Right forelimb (tissue), 1 donor: Measurements from ENCODE around the gene SERPINB5.

Experiments used
- DNase-seq: peaks from one replicate; pipeline ENCODE4 v3.0.0-alpha.2; 2018

The SERPINB5 gene

DNA sequence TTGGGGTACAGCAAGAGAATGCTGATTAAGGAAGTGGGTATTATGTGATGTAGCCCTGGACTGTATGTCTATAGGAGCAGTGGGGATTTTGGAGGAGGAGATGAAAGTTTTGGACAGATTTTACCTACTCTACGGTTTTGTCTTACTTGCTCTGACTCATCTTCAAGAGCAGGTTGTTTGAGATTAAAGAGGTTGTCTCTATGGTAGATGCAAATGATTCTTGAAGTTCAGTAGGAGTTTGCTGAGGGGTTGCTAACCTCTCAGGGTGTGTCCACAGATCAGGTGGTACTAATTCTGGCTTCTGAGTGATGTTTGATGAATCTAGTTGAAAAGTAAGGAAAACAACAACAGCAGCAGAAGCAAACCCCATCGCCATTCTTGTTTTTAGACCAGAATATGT, 55.7 kb downstream of the SERPINB5 start:
- DNase-seq: no peak

- DNase-seq: no peak
Observed at GRCh38 chr18:63534615-63535014, 57.9 kb downstream of the SERPINB5 start.

GRCh38 chr18:63539904-63540510, 63.2 kb downstream of the SERPINB5 start:
- DNase-seq: no peak

- no peak for DNase-seq
Observed at GRCh38 chr18:63542069-63542468, 65.3 kb downstream of the SERPINB5 start, which contains the start of gene SERPINB12. SERPINB12 (plus strand) TSS chr18:63542369; CDS start chr18:63556160, 13,791 bp downstream.

GRCh38 chr18:63544017-63544416, 67.3 kb downstream of the SERPINB5 start:
- DNase-seq: no peak

DNA sequence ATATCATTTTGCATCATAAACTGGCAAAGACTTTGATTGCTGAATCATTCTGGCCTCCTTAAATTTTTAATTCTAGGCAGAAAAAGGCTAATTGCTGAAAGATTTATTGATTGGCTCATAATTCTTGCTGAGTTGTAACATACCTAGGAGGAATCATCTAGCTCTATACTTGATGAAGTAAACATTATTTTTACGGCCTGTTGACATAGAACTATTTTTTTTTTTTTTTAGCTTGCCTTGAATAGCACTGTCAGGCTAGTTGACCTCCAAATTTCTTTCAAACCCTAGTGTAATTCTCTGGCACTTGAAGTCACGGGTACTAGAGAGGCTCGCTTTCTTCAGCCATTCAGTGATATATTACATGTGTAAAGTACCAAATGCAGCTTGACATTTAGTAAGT, 68.2 kb downstream of the SERPINB5 start:
- no peak for DNase-seq

DNA sequence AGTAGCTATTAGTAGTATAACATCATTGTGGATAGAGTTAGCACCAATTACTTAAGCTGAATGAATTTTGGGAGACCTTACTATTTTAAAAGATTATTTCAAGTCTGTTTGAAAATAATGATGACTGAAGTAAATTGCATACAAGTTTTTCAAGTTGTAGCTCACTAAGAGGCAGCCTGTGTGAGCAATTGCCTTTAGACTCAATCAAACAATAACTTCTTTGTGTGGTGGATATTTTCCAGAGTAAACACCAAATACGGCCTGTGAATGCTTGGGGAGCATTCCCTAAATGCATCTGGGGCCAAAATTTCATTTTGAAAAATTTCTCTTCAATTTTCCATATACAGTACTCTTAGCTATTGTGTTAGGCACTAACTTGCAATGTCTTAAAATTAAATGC, 73.3 kb downstream of the SERPINB5 start:
- DNase-seq: no peak

- DNase-seq: no peak
Observed at GRCh38 chr18:63551769-63552168, 75.0 kb downstream of the SERPINB5 start.

DNA sequence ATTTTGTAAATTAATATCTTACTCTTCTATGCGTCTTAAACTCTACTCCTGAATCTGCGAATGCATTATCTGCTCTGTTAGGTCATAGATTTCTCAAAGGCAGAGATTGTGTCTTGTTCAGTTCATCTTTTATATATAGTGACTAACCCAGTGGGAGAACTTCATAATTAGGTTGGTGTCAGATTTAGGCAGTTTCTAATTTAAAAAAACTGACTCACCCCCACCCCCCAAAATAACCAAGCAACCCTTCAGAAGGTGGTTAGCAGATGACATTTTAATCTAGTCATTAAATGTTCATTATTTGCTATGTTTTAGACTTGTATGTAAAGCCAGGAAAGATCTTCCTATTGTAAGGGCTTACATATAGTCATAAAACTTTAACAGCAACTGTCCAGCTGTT, 75.8 kb downstream of the SERPINB5 start:
- no peak for DNase-seq

DNA sequence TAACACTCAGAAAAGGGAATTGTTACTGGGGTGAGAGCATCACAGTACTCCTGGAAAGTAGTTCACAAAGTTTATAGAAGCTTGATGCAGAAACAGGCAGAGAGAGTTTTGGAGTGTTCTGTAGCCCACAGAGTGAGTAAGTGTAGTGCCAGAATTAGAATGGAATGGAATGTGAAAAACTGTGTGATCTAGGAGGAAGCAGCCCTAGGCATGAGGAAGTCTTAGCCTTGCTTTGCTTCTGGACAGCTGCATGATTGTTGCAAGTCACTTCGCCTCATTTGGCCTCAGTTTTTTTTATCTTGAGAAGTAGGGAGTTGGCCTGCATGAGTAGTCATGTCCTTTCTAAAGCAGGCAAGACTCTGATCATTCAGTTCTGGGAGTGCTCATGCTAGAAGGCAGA, 76.3 kb downstream of the SERPINB5 start:
- no peak for DNase-seq
